Stimulated activated CD8-positive, alpha-beta memory T cell treated with anti-CD3 and anti-CD28 coated beads, Interleukin-7, amount 100 ng/mL, for 48 hours (primary cell): ENCODE results near the gene SH3RF1.
"Not testable (repeated sequence)": the region's sequence is repeated elsewhere in the genome, so short reads cannot be mapped to it uniquely, and the experiment has no call there.

Experiments
- DNase-seq, 2 donors: peaks; one replicate each; pipeline ENCODE4 v3.0.0-alpha.2; 2020; ENCODE audit warnings: low read depth in 1 of 2; ENCODE audit errors: extremely low read depth in 1 of 2

Gene SH3RF1

GRCh38 chr4:169270810-169271691, at the start of gene SH3RF1:
SH3RF1 (minus strand) TSS chr4:169270956; CDS start chr4:169269212, 1,744 bp downstream.
- DNase-seq = peak; percentile 13 to 17

- no peak for DNase-seq
Observed at GRCh38 chr4:169315530-169316343, 45.0 kb upstream of the SH3RF1 start.

GRCh38 chr4:169314906-169315305, 44.1 kb upstream of the SH3RF1 start:
- DNase-seq = no peak

- DNase-seq = no peak
Observed at GRCh38 chr4:169313732-169314131, 43.0 kb upstream of the SH3RF1 start.

DNA sequence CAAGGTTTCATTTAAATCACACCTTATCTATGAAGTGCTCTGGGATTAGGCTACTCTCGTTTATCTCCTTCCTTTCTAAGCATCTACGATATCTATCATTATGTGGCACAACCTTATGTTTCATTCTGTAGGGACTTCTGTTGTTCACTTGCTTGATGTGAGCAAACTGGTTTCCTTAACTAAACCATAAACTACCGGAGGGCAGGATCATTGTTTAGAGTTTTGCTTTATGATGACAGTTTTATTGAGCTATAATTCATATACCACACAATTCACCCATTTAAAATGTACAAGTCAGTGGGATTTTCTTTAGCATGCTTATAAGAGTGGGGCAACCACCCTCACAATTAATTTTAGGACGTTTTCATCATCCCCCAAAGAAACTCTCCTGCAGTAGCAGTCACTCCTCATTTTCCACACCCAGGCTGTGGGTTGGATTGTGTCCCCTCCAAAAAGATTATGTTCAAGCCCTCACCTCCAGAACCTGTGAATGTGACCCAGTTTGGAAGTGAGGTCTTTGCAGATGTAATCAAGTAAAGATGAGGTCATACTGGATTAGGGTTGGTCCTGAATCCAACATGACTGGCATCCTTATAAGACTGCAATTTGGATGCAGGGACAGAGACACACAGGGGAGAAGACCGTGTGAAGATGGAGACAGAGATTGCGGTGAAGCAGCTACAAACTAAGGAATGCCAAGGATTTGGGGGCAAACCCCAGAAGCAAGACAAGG, 42.1 kb upstream of the SH3RF1 start:
- DNase-seq = no peak

DNA sequence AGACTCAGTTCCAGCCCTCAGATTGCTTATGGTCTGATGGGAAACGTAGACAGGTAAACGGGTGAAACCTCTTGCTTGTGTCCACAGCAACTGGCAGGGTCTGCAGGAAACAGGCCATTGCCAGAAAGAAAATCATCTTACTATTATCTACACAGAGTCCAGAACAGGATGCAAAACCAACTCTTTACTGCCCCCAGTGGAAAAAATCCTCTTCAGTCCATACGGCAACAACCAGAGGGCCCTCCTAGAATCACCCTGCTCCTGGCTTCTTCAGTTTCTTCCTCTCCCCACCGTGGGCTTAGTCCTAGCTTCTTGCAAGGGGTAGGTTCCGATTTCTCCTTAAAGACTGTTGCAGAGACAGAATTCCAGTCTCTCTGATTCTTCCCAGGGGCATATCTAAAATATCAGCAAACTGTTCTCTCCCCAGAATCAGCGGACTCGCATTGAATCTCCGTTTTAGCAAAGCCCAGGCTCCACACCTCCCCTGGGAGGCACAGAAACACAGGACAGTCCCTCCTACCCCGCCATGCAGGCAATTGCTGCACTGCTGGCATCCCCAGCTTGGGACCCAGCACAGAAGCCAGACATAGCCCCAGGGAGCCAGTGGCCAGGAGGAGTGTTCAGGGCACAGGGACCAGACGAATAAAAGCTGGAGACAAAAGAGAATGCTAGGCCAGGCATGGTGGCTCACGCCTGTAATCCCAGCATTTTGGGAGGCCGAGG, 41.0 kb upstream of the SH3RF1 start:
- DNase-seq = no peak

- no peak for DNase-seq
Observed at GRCh38 chr4:169309326-169309967, 38.7 kb upstream of the SH3RF1 start.

DNA sequence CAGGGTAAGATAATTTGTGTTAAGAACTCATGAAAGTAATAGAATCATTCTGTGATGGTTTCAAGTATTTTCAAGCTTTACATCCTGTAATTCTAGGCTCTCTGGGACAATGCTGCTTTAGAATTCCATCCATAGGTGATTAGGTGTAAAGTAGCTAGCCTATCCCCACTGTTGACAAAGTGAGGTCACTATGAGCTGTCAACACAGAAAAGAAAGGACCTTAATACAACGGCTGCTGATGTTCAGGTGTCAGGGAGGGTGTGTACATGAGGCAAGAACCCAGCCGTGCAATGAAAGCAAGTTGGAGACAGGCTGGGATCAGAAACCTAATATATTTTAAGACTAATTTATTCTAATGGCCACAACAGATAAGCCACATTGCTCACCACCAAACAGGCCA, 36.8 kb upstream of the SH3RF1 start:
- DNase-seq = no peak

DNA sequence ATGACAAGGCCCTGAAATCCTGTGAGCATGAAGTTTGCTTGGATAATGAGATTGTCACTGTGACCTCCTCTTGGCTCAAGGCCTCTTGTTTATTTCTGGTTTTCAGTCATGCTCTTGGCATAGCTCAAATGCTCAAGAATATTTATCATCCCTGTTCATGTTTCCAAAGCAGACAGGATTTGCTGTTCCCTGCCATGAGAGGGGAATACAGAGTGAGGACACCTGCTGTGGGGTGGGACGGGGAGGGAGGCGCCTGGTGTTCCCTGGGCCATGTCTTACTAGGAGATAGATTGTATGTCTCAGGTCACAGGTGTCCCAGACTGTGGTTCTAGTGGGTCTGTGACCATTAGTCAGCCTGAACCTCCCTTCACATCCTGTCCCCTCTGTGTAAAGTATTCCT, 34.9 kb upstream of the SH3RF1 start:
- no peak for DNase-seq

DNA sequence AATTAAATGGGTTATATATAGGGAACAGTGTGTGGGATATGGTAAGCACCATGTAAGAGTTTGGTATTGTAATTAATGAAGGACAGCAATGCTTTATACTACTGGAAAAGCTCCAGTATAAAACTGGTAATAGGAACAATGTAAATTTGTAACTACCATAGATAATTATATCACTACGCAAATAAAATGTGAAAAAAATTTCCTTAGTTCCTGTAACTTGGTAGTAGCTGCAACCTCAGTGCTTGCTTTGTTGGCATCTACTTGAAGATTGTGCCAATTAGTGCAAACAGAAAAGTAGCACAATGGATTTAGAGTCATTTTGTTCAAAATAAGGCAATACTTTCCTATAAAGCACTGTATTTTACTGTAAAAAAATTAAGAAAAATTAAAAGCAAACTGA, 34.4 kb upstream of the SH3RF1 start:
- DNase-seq = no peak

DNA sequence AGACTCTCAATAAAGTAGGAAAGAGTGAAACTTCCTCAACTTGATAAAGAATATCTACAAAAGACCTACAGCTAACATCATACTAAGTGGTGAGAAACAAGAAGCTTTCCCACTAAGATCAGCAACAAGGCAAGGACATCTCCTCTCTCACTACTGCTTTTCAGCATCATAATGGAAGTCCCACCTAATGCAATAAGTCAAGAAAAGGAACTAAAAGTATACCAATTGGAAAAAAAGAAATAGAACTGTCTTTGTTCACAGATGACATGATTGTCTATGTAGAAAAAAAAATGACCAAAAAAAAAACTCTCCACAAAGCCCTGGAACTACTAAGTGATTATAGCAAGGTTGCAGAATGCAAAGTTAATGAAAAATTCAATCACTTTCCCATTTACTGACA, 25.1 kb upstream of the SH3RF1 start:
- DNase-seq = no peak

DNA sequence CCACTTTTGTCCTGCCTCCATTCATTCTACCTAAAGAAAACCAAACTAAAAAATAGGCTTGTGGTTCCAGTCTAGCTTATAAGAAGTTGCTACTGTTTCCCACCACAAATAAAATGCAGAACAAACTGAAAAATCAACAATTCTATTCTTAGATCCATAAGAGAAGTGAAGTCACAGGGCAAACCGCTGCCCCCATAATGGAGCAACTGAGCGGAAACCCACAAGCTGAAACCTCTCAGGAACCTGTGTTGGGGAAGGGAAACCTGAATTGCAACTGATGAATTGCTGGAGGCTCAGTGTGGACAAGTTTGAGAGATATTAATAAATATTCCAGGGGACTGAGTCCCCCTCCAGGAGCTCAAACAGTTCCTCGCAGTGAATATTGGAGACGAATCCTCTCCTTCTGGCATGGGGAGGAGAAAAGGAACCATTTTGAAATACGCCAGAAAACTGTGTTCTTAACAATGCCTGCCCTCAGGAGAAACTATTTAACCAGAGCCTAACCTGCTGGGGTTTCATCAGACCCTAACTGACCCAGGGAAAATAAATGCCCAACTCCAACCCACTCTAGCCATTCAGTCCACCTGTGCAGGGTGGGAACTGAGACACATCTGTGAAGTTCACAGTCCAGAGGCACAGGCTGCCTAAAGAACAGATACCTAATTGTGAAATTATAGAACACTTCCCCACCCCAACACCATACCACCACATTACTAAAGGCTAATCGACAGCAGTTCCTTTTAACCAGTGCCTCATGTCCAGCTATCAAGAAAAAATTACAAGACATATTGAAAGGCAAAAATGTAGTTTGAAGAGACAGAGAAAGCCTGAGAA, 22.8 kb upstream of the SH3RF1 start:
- no peak for DNase-seq

- not testable (repeated sequence) for DNase-seq
Observed at GRCh38 chr4:169287983-169288382, 17.2 kb upstream of the SH3RF1 start.

DNA sequence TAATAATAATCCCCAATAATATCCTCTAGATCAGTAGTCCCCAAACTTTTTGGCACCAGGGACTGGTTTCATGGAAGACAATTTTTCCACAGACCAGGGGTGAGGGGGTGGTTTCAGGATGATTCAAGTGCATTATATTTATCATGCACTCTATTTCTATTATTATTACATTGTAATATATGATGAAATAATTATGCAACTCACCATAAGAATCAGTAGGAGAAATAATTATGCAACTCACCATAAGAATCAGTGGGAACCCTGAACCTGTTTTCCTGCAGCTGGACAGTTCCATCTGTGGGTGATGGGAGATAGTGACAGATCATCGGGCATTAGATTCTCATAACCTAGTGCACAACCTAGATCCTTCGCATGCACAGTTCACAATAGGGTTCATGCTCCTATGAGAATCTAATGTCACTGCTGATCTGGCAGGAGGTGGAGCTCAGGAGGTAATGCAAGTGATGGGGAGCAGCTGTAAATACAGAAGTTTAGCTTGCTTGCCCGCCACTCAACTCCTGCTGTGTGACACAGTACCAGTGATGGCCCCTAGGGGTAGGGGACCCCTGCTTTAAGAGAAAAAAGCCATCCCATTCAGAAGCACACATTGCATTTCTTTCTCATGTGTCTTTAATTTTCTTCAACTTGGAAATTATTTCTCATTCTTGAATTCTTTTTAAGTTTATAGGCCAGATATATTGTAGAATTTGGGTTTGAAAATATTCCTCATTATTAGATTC, 16.0 kb upstream of the SH3RF1 start:
- DNase-seq = no peak

DNA sequence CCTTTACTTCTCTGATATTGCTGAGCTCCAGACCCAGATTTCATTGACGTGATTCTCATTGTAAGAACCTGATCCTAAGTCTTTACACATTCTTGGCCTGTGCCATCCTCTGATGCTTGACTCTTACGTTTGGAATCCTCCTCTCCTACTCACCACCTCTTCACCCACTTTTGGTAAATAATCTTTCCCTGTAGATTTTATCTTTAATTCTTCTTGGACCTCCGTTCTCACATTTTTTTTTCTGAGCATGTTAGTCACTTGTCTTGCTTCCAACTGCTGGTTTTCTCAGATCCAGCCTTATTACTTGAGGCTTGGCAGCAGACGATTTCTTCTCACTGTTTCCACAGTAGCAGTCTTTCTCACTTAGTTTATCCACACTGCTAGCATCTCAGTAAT, 12.4 kb upstream of the SH3RF1 start:
- no peak for DNase-seq

- DNase-seq = no peak
Observed at GRCh38 chr4:169282429-169283113, 11.8 kb upstream of the SH3RF1 start.

- no peak for DNase-seq
Observed at GRCh38 chr4:169279108-169279507, 8.4 kb upstream of the SH3RF1 start.

DNA sequence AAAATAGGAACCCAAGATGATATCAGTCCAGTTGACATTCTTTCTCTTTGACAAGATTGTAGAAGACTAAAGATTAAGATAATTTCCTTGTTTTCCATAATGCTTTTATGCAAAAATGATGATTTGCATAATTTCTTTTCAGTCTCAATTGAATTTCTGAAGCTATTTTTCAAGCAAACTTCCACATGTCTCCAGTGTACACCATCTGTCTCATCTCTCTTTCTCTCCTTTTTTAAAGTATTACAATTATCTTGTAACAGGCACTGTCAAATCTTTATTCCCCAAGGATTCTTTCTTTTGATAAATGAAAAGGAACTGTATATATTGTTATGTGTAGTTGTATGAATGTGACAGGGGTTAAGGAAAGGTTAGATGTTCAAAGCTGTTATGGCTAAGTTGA, 7.9 kb upstream of the SH3RF1 start:
- no peak for DNase-seq
